Measurements from ENCODE around the gene TRMT10A. TPM values are rescaled to one million over a fixed set of nuclear protein-coding genes. Genes with fewer than 3 reads are reported as not detected.

Gene TRMT10A
- polyA plus RNA-seq, 1 donor from 2014 or later: 10.5 TPM

- no peak overlapping the region for H3K4me2 ChIP-seq (ENCODE audit: low read length)
- H3K9me3 ChIP-seq (ENCODE audit: low read length): no peaks in the 10 kb centered on the region
- TF ChIP-seq SMC3 (conservative IDR thresholded peaks at IDR 0.05; ENCODE audit: poor library complexity): no peak
- TF ChIP-seq EP300 (conservative IDR thresholded peaks at IDR 0.05; ENCODE audit: poor library complexity, severe bottlenecking): no peak
- TF ChIP-seq, protein P1, sequence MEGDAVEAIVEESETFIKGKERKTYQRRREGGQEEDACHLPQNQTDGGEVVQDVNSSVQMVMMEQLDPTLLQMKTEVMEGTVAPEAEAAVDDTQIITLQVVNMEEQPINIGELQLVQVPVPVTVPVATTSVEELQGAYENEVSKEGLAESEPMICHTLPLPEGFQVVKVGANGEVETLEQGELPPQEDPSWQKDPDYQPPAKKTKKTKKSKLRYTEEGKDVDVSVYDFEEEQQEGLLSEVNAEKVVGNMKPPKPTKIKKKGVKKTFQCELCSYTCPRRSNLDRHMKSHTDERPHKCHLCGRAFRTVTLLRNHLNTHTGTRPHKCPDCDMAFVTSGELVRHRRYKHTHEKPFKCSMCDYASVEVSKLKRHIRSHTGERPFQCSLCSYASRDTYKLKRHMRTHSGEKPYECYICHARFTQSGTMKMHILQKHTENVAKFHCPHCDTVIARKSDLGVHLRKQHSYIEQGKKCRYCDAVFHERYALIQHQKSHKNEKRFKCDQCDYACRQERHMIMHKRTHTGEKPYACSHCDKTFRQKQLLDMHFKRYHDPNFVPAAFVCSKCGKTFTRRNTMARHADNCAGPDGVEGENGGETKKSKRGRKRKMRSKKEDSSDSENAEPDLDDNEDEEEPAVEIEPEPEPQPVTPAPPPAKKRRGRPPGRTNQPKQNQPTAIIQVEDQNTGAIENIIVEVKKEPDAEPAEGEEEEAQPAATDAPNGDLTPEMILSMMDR (IDR thresholded peaks at IDR 0.05; ENCODE audit: poor library complexity, severe bottlenecking): no peak
- TF ChIP-seq RAD21 (conservative IDR thresholded peaks at IDR 0.05): no peak
- no peak for TF ChIP-seq POLR2AphosphoS5 (IDR thresholded peaks at IDR 0.05)
- TF ChIP-seq MXI1 (conservative IDR thresholded peaks at IDR 0.05; ENCODE audit: poor library complexity, severe bottlenecking): no peak
- no peak for TF ChIP-seq EZH2 (IDR thresholded peaks at IDR 0.05; ENCODE audit: borderline replicate concordance, insufficient read depth, low read length, poor library complexity, severe bottlenecking)
- TF ChIP-seq TAF1 (IDR thresholded peaks at IDR 0.05; ENCODE audit: low read depth): no peak
- TF ChIP-seq, protein P2, sequence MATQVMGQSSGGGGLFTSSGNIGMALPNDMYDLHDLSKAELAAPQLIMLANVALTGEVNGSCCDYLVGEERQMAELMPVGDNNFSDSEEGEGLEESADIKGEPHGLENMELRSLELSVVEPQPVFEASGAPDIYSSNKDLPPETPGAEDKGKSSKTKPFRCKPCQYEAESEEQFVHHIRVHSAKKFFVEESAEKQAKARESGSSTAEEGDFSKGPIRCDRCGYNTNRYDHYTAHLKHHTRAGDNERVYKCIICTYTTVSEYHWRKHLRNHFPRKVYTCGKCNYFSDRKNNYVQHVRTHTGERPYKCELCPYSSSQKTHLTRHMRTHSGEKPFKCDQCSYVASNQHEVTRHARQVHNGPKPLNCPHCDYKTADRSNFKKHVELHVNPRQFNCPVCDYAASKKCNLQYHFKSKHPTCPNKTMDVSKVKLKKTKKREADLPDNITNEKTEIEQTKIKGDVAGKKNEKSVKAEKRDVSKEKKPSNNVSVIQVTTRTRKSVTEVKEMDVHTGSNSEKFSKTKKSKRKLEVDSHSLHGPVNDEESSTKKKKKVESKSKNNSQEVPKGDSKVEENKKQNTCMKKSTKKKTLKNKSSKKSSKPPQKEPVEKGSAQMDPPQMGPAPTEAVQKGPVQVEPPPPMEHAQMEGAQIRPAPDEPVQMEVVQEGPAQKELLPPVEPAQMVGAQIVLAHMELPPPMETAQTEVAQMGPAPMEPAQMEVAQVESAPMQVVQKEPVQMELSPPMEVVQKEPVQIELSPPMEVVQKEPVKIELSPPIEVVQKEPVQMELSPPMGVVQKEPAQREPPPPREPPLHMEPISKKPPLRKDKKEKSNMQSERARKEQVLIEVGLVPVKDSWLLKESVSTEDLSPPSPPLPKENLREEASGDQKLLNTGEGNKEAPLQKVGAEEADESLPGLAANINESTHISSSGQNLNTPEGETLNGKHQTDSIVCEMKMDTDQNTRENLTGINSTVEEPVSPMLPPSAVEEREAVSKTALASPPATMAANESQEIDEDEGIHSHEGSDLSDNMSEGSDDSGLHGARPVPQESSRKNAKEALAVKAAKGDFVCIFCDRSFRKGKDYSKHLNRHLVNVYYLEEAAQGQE (IDR thresholded peaks at IDR 0.05; ENCODE audit: borderline replicate concordance): no peak
Observed at GRCh38 chr4:99586797-99587196, 23.0 kb upstream of the TRMT10A start.

DNA sequence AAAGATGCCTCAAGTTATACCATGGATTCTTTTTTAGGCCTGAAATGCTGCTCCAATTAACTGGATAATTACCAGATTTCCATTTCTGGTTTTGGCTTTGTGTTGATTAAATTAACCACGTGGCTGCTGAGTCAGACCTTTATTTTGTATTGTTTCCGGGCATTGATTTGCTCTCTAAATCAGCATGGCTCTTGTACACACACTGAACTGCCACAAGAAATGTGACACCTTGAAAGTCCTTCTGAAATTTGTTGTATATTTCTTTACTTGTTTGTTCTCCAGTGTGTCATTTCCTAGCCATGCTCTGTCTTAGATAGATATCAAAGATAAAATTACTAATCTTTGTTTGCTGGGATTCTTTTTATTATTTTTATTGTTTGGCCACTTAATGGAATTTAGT, 22.5 kb upstream of the TRMT10A start:
- H3K4me2 ChIP-seq (ENCODE audit: low read length): no peak overlapping the region
- no peak overlapping the region for H3K9ac ChIP-seq (ENCODE audit: low read length)
- H3K4me3 ChIP-seq (ENCODE audit: low read length): no peak overlapping the region

More at GRCh38 chr4:99586797-99587196, 23.0 kb upstream of the TRMT10A start:
- Histone ChIP-seq H3K9me2 (ENCODE audit: insufficient read depth, low read length) (no peaks in the 10 kb centered on the region), H3F3A (ENCODE audit: insufficient read depth, low read length, poor library complexity, severe bottlenecking) (no peaks in the 10 kb centered on the region), H3K9ac (ENCODE audit: low read length) (no peak overlapping the region), H4K20me1 (ENCODE audit: insufficient read depth) (no peaks in the 10 kb centered on the region), H2AFZ (ENCODE audit: low read depth, low read length) (no peak overlapping the region), H3K27me3 (ENCODE audit: insufficient read depth, low read depth, low read length) (no peaks in the 10 kb centered on the region), H3K4me3 (ENCODE audit: low read length) (no peak overlapping the region), H3K36me3 (ENCODE audit: insufficient read depth, low read length) (no peaks in the 10 kb centered on the region), H3K27ac (ENCODE audit: low read length) (no peak overlapping the region), H3K79me2 (replicated peaks; ENCODE audit: insufficient read depth, low read length) (no peaks in the 10 kb centered on the region)

More for the DNA sequence above, 22.5 kb upstream of the TRMT10A start:
- Histone ChIP-seq H4K20me1 (ENCODE audit: insufficient read depth) (no peaks in the 10 kb centered on the region), H3K79me2 (replicated peaks; ENCODE audit: insufficient read depth, low read length) (no peaks in the 10 kb centered on the region), H3K9me2 (ENCODE audit: insufficient read depth, low read length) (no peaks in the 10 kb centered on the region), H3K27me3 (ENCODE audit: insufficient read depth, low read depth, low read length) (no peaks in the 10 kb centered on the region), H3K36me3 (ENCODE audit: insufficient read depth, low read length) (no peaks in the 10 kb centered on the region), H2AFZ (ENCODE audit: low read depth, low read length) (no peak overlapping the region), H3F3A (ENCODE audit: insufficient read depth, low read length, poor library complexity, severe bottlenecking) (no peaks in the 10 kb centered on the region), H3K9me3 (ENCODE audit: low read length) (no peaks in the 10 kb centered on the region), H3K27ac (ENCODE audit: low read length) (no peak overlapping the region)
- TF ChIP-seq, protein P2 (IDR thresholded peaks at IDR 0.05; ENCODE audit: borderline replicate concordance): no peak

Measured in neural cell (in vitro differentiated cells).